D721Med (cell line): ENCODE results near the gene DLGAP1.
"Not testable (repeated sequence)": the region's sequence is repeated elsewhere in the genome, so short reads cannot be mapped to it uniquely, and the experiment has no call there.

ENCODE experiments used
- DNase-seq: peaks from one replicate; pipeline ENCODE4 v3.0.0; 2011; ENCODE audit warnings: low spot score; ENCODE audit not compliant: insufficient read length
- FAIRE-seq: peaks from 2 replicates; lab custom pipeline; 2011; peaks lifted over from hg19 to GRCh38; lab: Jason Lieb, UNC
- CTCF ChIP-seq: IDR thresholded peaks from 2 replicates; pipeline ENCODE4 v1.5.1; 2012; ENCODE audit warnings: mild to moderate bottlenecking, control low read depth; ENCODE audit not compliant: insufficient read depth; ENCODE audit errors: missing control alignments

DLGAP1 gene

GRCh38 chr18:4333043-4333442, 122.1 kb downstream of the DLGAP1 start:
- no peak for TF ChIP-seq CTCF
- FAIRE-seq (no peak), DNase-seq (no peak)

- TF ChIP-seq CTCF = no peak
- DNase-seq (no peak), FAIRE-seq (no peak)
Measured at GRCh38 chr18:4319738-4320677, 135.1 kb downstream of the DLGAP1 start.

GRCh38 chr18:4318311-4318710, 136.8 kb downstream of the DLGAP1 start:
- no peak for DNase-seq
- no peak for TF ChIP-seq CTCF
- FAIRE-seq = no peak

GRCh38 chr18:4311945-4312344, 143.2 kb downstream of the DLGAP1 start:
- DNase-seq, FAIRE-seq: not testable (repeated sequence)

GRCh38 chr18:4311136-4311535, 144.0 kb downstream of the DLGAP1 start:
- no peak for DNase-seq
- TF ChIP-seq CTCF = no peak
- FAIRE-seq = no peak

GRCh38 chr18:4309227-4309626, 145.9 kb downstream of the DLGAP1 start:
- FAIRE-seq = no peak
- DNase-seq = no peak
- no peak for TF ChIP-seq CTCF

- DNase-seq = no peak
- no peak for TF ChIP-seq CTCF
- no peak for FAIRE-seq
Measured at GRCh38 chr18:4308576-4308975, 146.5 kb downstream of the DLGAP1 start.
